Endothelial cell of umbilical vein (primary cell): Measurements from ENCODE around the gene NUP160. TPM values are rescaled to one million over a fixed set of nuclear protein-coding genes. Genes with fewer than 3 reads are reported as not detected.
A peak's percentile ranks its signal among the peaks of the same experiment; 100 is the strongest.

Source experiments
- BruUV-seq: library from RNA; stranded (reverse); fragments of 400-500 nt; replicated peaks from 2 replicates; lab custom pipeline; 2021; lab: Mats Ljungman, UMichigan
- CTCF ChIA-PET: fragments of 300-600, 350-600 bp; sonication (Branson Sonifier 250); formaldehyde crosslinking; loops from one replicate; lab custom pipeline; 2021; ENCODE audit warnings: antibody characterized with exemption, inconsistent platforms; lab: Charles Lee
- POLR2A ChIA-PET: fragments of 300-600, 350-600 bp; sonication (Branson Sonifier 250); formaldehyde crosslinking; loops from one replicate; lab custom pipeline; 2021; ENCODE audit warnings: antibody characterized with exemption, inconsistent platforms; lab: Charles Lee
- DNase-seq: peaks from one replicate; pipeline ENCODE4 v3.0.0-alpha.2; 2011; ENCODE audit warnings: low read depth, low spot score
- FAIRE-seq: peaks from 2 replicates; lab custom pipeline; 2011; peaks lifted over from hg19 to GRCh38; lab: Jason Lieb, UNC
- H2AFZ ChIP-seq: 2 replicates; pipeline ENCODE4 v1.6.0; 2012; ENCODE audit warnings: low read depth, low read length, control low read depth, inconsistent platforms
- H3K27ac ChIP-seq: 2 replicates; pipeline ENCODE4 v1.5.1; 2011; ENCODE audit warnings: low read depth, mild to moderate bottlenecking, control low read depth, low read length, moderate library complexity; ENCODE audit not compliant: insufficient read depth
- H3K27me3 ChIP-seq, 2 experiments: 2 replicates each; pipeline versions ENCODE4 v1.6.0 to v1.6.1; 2011; ENCODE audit warnings: low read length in 2 of 2, mixed read lengths in 1 of 2; ENCODE audit not compliant: control insufficient read depth in 2 of 2, insufficient read depth in 2 of 2
- H3K36me3 ChIP-seq, 2 experiments: 2 replicates in 1 of 2; 3 replicates in 1 of 2; pipeline ENCODE4 v1.5.1; 2011; ENCODE audit warnings: low read length in 2 of 2, mild to moderate bottlenecking in 1 of 2, moderate library complexity in 1 of 2; ENCODE audit not compliant: control insufficient read depth in 2 of 2, insufficient read depth in 2 of 2; ENCODE audit errors: extremely low read depth in 1 of 2
- H3K4me1 ChIP-seq: 3 replicates; pipeline ENCODE4 v1.5.1; 2011; ENCODE audit warnings: mild to moderate bottlenecking, low read length; ENCODE audit not compliant: control insufficient read depth, insufficient read depth; ENCODE audit errors: extremely low read depth
- H3K4me2 ChIP-seq: 2 replicates; pipeline ENCODE4 v1.6.1; 2011; ENCODE audit warnings: low read length, control low read depth, mixed read lengths; ENCODE audit not compliant: insufficient read depth
- H3K4me3 ChIP-seq, 3 experiments: fragments of 200-600 bp in 1 of 3; sonication (generic), shearing (Covaris generic) in 1 of 3; replicated peaks in 1 of 3; 2 replicates each; pipeline ENCODE4 v1.5.1; 2011 to 2016; ENCODE audit warnings: control low read depth in 3 of 3, low read length in 3 of 3, mild to moderate bottlenecking in 2 of 3, inconsistent platforms in 1 of 3, low read depth in 1 of 3, moderate library complexity in 1 of 3; ENCODE audit not compliant: insufficient read depth in 1 of 3
- H3K79me2 ChIP-seq: 2 replicates; pipeline ENCODE4 v1.6.0; 2012; ENCODE audit warnings: low read length, inconsistent platforms; ENCODE audit not compliant: control insufficient read depth, insufficient read depth
- H3K9ac ChIP-seq: replicated peaks from 2 replicates; pipeline ENCODE3; 2011; ENCODE audit warnings: low read length, control low read depth; ENCODE audit not compliant: insufficient read depth; ENCODE audit errors: extremely low read depth
- H3K9me1 ChIP-seq: replicated peaks from 3 replicates; pipeline ENCODE4 v1.6.0; 2011; ENCODE audit warnings: mild to moderate bottlenecking, low read length; ENCODE audit not compliant: control insufficient read depth, insufficient read depth; ENCODE audit errors: extremely low read depth
- H3K9me3 ChIP-seq: replicated peaks from 2 replicates; pipeline ENCODE4 v1.5.1; 2012; ENCODE audit warnings: low read length, inconsistent platforms; ENCODE audit not compliant: control insufficient read depth, insufficient read depth
- H4K20me1 ChIP-seq: replicated peaks from 2 replicates; pipeline ENCODE3; 2011; ENCODE audit warnings: mild to moderate bottlenecking, low read length; ENCODE audit not compliant: control insufficient read depth, insufficient read depth; ENCODE audit errors: extremely low read depth
- EZH2 ChIP-seq: IDR thresholded peaks from 2 replicates; pipeline ENCODE4 v1.6.1; 2012; ENCODE audit warnings: borderline replicate concordance, low read depth, mild to moderate bottlenecking, moderate library complexity, low read length, inconsistent platforms; ENCODE audit not compliant: severe bottlenecking
- FOS ChIP-seq: IDR thresholded peaks from 2 replicates; pipeline ENCODE4 v1.6.1; 2011; ENCODE audit warnings: mild to moderate bottlenecking, low read length, moderate library complexity, borderline replicate concordance; ENCODE audit not compliant: insufficient read depth
- GATA2 ChIP-seq: IDR thresholded peaks from 2 replicates; pipeline ENCODE4 v1.7.0; 2011; ENCODE audit warnings: low read depth, mild to moderate bottlenecking, moderate library complexity, mixed read lengths, low read length; ENCODE audit not compliant: insufficient read length, insufficient read depth
- JUN ChIP-seq: IDR thresholded peaks from 2 replicates; pipeline ENCODE4 v1.6.1; 2011; ENCODE audit warnings: borderline replicate concordance, low read depth; ENCODE audit not compliant: insufficient read length, insufficient read depth
- MAX ChIP-seq: IDR thresholded peaks from 2 replicates; pipeline ENCODE4 v1.6.1; 2011; ENCODE audit not compliant: insufficient read depth, insufficient read length
- MYC ChIP-seq: IDR thresholded peaks from one replicate; pipeline ENCODE4 v1.6.1; 2011; ENCODE audit warnings: mild to moderate bottlenecking, low read depth, low read length
- POLR2A ChIP-seq: IDR thresholded peaks from 2 replicates; pipeline ENCODE4 v1.6.1; 2012; ENCODE audit warnings: low read depth, mild to moderate bottlenecking, control low read depth, low read length
- POLR2AphosphoS5 ChIP-seq: IDR thresholded peaks from 2 replicates; pipeline ENCODE4 v1.6.1; 2012; ENCODE audit warnings: low read depth, mild to moderate bottlenecking, control low read depth, low read length, moderate library complexity; ENCODE audit not compliant: insufficient read depth
- dilution Hi-C: fragments of 300-500 bp; cut with MboI; formaldehyde crosslinking; loops from one replicate; pipeline ENCODE4 v1.15.0; 2019; ENCODE audit warnings: low sequenced_read_pairs; ENCODE audit not compliant: extremely low pct_ligation_motif_present
- intact Hi-C: fragments of 100-400 bp; cut with micrococcal nuclease; formaldehyde crosslinking; loops from one replicate; pipeline ENCODE4 v1.10.0; 2022
- polyA plus RNA-seq, 4 experiments: library from polyadenylated mRNA; depleted of rRNA in 3 of 4; stranded (reverse) in 3 of 4; unstranded in 1 of 4; fragments of >200 nt; gene quantifications; 2 replicates each; pipeline versions ENCODE4 v1.2.1 to v1.2.3, GENCODE V29; 2011 to 2012; ENCODE audit warnings: missing spikeins in 1 of 4
- total RNA-seq: library from RNA; stranded (reverse); gene quantifications from 2 replicates; pipeline ENCODE4 v1.2.3, GENCODE V29; 2021

NUP160 gene
- total and polyA plus RNA-seq, 2 donors (not counting 3 experiments of a cell fraction or from before 2014, with no cell fraction given), result 15.4 to 39.6 TPM

- Histone ChIP-seq H4K20me1 (no peaks in the 10 kb centered on the region), H3K4me1 (peaks cover 10% of the 10 kb centered on the region), H3K4me3 (peak overlapping the region; percentile 9 to 88 (median 68)), H3K9me3 (no peaks in the 10 kb centered on the region), H3K79me2 (peaks cover 34% of the 10 kb centered on the region), H2AFZ (peak overlapping the region; percentile 55), H3K27me3 (no peaks in the 10 kb centered on the region), H3K4me2 (peak overlapping the region; percentile 87), H3K27ac (peak overlapping the region; percentile 56), H3K9ac (peak overlapping the region; percentile 88), H3K36me3 (peaks cover 0 to 1% of the 10 kb centered on the region in 2 experiments), H3K9me1 (no peaks in the 10 kb centered on the region)
- no peak for FAIRE-seq
- CTCF ChIA-PET, result interaction anchor here (0.9 kb wide), 1 partner anchor 9 kb away, joined by 3 read pairs; no protein-coding TSS in a partner anchor
- dilution Hi-C loops (no loop called here), intact Hi-C loops (no loop called here)
- no TSS peak for BruUV-seq
- POLR2A ChIA-PET, result interaction anchor here (0.7 kb wide), 1 partner anchor 11 kb away, joined by 3 read pairs; no protein-coding TSS in a partner anchor
- no peak for TF ChIP-seq POLR2AphosphoS5
- no peak for TF ChIP-seq JUN
- no peak for TF ChIP-seq MAX
- TF ChIP-seq FOS, result no peak
- TF ChIP-seq EZH2, result no peak
- no peak for TF ChIP-seq POLR2A
- no peak for DNase-seq
Measured at GRCh38 chr11:47847537-47847891, 636 bp downstream of the NUP160 start.

- intact Hi-C loops (no loop called here), dilution Hi-C loops (no loop called here)
- peaks cover 0 to 6% of the 10 kb centered on the region in 2 experiments for H3K36me3 ChIP-seq
- peak overlapping the region; percentile 5 for H3K27ac ChIP-seq
- H4K20me1 ChIP-seq, result no peaks in the 10 kb centered on the region
- FAIRE-seq, result no peak
- no peak for DNase-seq
- H3K9me3 ChIP-seq, result no peaks in the 10 kb centered on the region
- POLR2A ChIA-PET, result no interaction called here
- CTCF ChIA-PET, result no interaction called here
- peak overlapping the region; percentile 87 for H3K4me2 ChIP-seq
- H3K27me3 ChIP-seq, result no peaks in the 10 kb centered on the region
- no TSS peak for BruUV-seq
- peak overlapping the region in 1 of 3 experiments; percentile 68 for H3K4me3 ChIP-seq
- peaks cover 34% of the 10 kb centered on the region for H3K79me2 ChIP-seq
- H3K9ac ChIP-seq, result peak overlapping the region; percentile 88
- peaks cover 10% of the 10 kb centered on the region for H3K4me1 ChIP-seq
- no peak overlapping the region for H2AFZ ChIP-seq
- H3K9me1 ChIP-seq, result no peaks in the 10 kb centered on the region
- TF ChIP-seq EZH2 (no peak), MYC (no peak), GATA2 (no peak), MAX (no peak), POLR2AphosphoS5 (no peak), POLR2A (no peak)
Measured at GRCh38 chr11:47846998-47847397, 1.2 kb downstream of the NUP160 start.
